ENCODE data around the gene RTKN2. TPM values are rescaled to one million over a fixed set of nuclear protein-coding genes. Genes with fewer than 3 reads are reported as not detected.

Gene RTKN2
- total and polyA plus RNA-seq, 2 of the 4 experiments (the other 2 are of a cell fraction): 0.75 to 0.90 TPM

- Histone ChIP-seq H3K9me1 (ENCODE audit: insufficient read depth, low read length) (no peaks in the 10 kb centered on the region), H4K5ac (ENCODE audit: low read depth, low read length) (no peak overlapping the region), H2BK120ac (ENCODE audit: low read depth, low read length) (no peak overlapping the region), H3K18ac (ENCODE audit: low read depth, low read length) (no peak overlapping the region), H3K4me1 (ENCODE audit: control insufficient read depth, insufficient read depth, low read length) (no peaks in the 10 kb centered on the region), H2AFZ (replicated peaks; ENCODE audit: low read length, poor library complexity) (no peak overlapping the region), H2BK15ac (ENCODE audit: low read depth, low read length) (no peak overlapping the region), H3K27me3 (ENCODE audit: control insufficient read depth, insufficient read depth, low read length) (no peaks in the 10 kb centered on the region), H3K9me3 (ENCODE audit: control insufficient read depth, insufficient read depth, low read length) (no peaks in the 10 kb centered on the region), H4K8ac (ENCODE audit: low read depth in 2 of 2, low read length in 2 of 2) (0 out of 4 replicates have a peak overlapping the region, but pooled peaks of 1 of the 2 experiments have one; percentile 5), H3K56ac (ENCODE audit: extremely low read depth, insufficient read depth, low read length) (no peak overlapping the region), H2AK9ac (replicated peaks; ENCODE audit: low read depth, low read length, poor library complexity) (no peak overlapping the region), H2AK5ac (ENCODE audit: low read depth, low read length) (no peak overlapping the region), H3K27ac (ENCODE audit: insufficient read depth, low read length) (no peak overlapping the region), H4K91ac (ENCODE audit: insufficient read depth, low read depth, low read length) (no peak overlapping the region), H3K79me1 (ENCODE audit: low read depth in 1 of 2, low read length in 2 of 2) (no peaks in the 10 kb centered on the region), H3K4me2 (ENCODE audit: low read depth, low read length) (no peak overlapping the region), H2BK5ac (ENCODE audit: low read depth, low read length, poor library complexity, severe bottlenecking) (no peak overlapping the region), H2BK20ac (ENCODE audit: low read depth, low read length) (no peak overlapping the region), H3K23ac (ENCODE audit: low read depth, low read length) (no peak overlapping the region), H4K20me1 (ENCODE audit: insufficient read depth, low read length) (no peaks in the 10 kb centered on the region), H3K36me3 (ENCODE audit: control insufficient read depth, insufficient read depth, low read length) (no peaks in the 10 kb centered on the region), H3K4me3 (ENCODE audit: insufficient read depth, low read depth, low read length) (no peak overlapping the region), H3K4ac (ENCODE audit: low read depth, low read length) (no peak overlapping the region), H3K9ac (ENCODE audit: low read depth, low read length) (no peak overlapping the region), H3K14ac (replicated peaks; ENCODE audit: low read depth, low read length) (no peak overlapping the region)
- no TSS peak for BruUV-seq (replicated peaks)
- dilution Hi-C loops (cut with HindIII; ENCODE audit: low sequenced_read_pairs, unreplicated experiment): no loop called here
- in situ Hi-C loops (cut with MboI; ENCODE audit: low sequenced_read_pairs): no loop called here
- POLR2A ChIA-PET (ENCODE audit: unreplicated experiment): no interaction called here
- no CpG with 5 or more reads among the region's 1 CpG for WGBS, 2 experiments (ENCODE audit: extremely low coverage in 2 of 2, insufficient read length in 1 of 2)
- intact Hi-C loops (cut with micrococcal nuclease): no loop called here
- no peak for ATAC-seq (ENCODE audit: low read depth)
- CTCF ChIA-PET: interaction anchor here (0.7 kb wide), 1 partner anchor 49 kb away, joined by 8 read pairs; no protein-coding TSS in a partner anchor
- peak; percentile 28 for DNase-seq
- no peak for TF ChIP-seq MAZ (IDR thresholded peaks at IDR 0.05; ENCODE audit: borderline replicate concordance, low read depth, low read length)
These were observed 79.5 kb downstream of the RTKN2 start for GRCh38 chr10:62189131-62189530.

Measured in IMR-90 (cell line).